22Rv1 (cell line): ENCODE measurements around the gene TSEN34.
A peak's percentile ranks its signal among the peaks of the same experiment; 100 is the strongest.

Experiments
- H3K27ac ChIP-seq: fragments of 450-650 bp; 2 replicates; pipeline ENCODE4 v1.5.1; 2017
- ZFX ChIP-seq: fragments of 450-650 bp; IDR thresholded peaks from 2 replicates; pipeline ENCODE4 v1.6.1; 2017; ENCODE audit warnings: antibody characterized with exemption, borderline replicate concordance
- TF ChIP-seq, protein P1 (sequence below): fragments of 450-650 bp; IDR thresholded peaks from 2 replicates; pipeline ENCODE4 v1.5.1; 2017; ENCODE audit warnings: mild to moderate bottlenecking

TSEN34 gene

DNA sequence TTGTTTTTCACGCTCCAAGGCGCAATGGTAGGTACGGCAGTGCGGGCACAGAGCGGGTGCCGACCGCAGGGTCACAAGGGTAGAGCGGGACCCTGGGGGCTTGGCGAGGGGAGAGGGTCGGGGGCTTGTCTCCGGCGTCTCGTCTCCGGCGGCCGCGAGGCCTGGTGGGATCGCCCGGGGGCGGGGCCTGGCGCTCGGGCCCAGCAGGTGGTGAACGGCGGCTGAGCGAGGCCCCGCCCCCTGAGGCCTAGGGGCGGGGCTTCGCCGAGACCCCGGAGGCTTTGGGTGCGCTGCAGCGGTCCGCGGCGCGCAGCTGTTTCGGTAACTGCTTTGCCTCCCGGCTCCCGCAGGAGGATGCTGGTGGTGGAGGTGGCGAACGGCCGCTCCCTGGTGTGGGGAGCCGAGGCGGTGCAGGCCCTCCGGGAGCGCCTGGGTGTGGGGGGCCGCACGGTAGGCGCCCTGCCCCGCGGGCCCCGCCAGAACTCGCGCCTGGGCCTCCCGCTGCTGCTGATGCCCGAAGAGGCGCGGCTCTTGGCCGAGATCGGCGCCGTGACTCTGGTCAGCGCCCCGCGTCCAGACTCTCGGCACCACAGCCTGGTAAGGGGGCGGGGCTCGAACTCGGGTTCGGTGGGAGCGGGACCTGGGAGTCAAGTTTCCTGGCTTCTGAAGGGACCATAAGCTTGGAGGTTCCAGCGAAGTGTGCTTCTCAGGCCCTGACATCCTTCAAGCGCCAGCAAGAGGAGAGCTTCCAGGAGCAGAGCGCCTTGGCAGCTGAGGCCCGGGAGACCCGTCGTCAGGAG, at the start of gene TSEN34:
Gene TSEN34, plus strand, starts transcription at position 298 of the 800 bp plus-strand sequence. Its CDS starts 57 bp downstream, at position 355.
- peak within 1 kb of the TSS; percentile 96 for H3K27ac ChIP-seq
- TF ChIP-seq, protein P1, sequence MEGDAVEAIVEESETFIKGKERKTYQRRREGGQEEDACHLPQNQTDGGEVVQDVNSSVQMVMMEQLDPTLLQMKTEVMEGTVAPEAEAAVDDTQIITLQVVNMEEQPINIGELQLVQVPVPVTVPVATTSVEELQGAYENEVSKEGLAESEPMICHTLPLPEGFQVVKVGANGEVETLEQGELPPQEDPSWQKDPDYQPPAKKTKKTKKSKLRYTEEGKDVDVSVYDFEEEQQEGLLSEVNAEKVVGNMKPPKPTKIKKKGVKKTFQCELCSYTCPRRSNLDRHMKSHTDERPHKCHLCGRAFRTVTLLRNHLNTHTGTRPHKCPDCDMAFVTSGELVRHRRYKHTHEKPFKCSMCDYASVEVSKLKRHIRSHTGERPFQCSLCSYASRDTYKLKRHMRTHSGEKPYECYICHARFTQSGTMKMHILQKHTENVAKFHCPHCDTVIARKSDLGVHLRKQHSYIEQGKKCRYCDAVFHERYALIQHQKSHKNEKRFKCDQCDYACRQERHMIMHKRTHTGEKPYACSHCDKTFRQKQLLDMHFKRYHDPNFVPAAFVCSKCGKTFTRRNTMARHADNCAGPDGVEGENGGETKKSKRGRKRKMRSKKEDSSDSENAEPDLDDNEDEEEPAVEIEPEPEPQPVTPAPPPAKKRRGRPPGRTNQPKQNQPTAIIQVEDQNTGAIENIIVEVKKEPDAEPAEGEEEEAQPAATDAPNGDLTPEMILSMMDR = no peak
- no peak for TF ChIP-seq ZFX

DNA sequence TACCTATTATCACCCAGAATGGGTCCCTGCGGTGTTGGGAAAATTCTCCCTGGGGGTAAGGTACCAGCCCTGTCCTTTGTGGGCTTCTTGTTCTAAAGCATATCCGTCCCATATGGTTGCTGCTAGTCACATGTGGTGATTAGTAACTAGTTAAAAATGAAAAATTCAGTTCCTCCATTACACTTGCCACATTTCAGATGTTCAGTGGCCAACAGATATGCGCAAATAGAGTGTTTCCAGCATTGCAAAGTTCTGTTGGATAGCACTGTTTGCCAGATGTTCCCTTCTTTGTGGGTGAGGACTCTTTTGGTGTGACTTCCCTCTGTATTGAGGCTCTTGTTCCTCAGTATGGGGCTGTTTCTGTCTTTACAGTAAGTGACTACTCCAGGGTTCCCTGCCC, 49.8 kb upstream of the TSEN34 start:
- TF ChIP-seq, protein P1 = no peak
- no peak for TF ChIP-seq ZFX
- H3K27ac ChIP-seq = no peak overlapping the region

DNA sequence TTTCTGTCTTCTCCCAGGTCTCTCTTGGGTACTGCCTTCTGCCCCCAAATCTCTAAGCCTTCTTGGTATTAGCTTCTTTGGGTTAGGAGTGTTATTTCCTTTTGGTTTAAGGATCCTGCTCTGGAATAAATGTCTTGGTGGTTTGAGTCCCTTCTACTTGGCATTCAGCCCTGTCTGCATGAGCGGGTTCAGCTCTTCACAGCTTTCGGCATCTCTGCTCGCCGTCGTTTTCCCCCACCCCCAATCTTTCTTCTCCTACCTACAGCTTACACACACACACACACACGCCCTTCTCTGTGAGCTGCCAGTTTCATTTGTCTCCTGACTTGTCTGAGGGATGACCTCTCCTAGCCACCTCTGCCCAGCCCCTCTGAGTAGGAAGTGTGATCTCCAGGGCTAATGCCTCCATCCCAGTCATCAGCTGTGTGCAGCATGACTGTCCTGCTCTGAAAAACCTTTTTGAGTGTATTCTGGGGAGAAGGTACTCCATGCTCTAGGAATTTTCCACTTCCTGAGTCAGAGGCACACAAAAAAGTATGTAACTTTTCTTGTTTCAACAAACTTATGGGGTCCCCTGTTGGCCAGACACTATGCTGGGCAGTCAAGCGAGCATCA, 48.8 kb upstream of the TSEN34 start:
- no peak overlapping the region for H3K27ac ChIP-seq
- no peak for TF ChIP-seq ZFX
- TF ChIP-seq, protein P1 = no peak

DNA sequence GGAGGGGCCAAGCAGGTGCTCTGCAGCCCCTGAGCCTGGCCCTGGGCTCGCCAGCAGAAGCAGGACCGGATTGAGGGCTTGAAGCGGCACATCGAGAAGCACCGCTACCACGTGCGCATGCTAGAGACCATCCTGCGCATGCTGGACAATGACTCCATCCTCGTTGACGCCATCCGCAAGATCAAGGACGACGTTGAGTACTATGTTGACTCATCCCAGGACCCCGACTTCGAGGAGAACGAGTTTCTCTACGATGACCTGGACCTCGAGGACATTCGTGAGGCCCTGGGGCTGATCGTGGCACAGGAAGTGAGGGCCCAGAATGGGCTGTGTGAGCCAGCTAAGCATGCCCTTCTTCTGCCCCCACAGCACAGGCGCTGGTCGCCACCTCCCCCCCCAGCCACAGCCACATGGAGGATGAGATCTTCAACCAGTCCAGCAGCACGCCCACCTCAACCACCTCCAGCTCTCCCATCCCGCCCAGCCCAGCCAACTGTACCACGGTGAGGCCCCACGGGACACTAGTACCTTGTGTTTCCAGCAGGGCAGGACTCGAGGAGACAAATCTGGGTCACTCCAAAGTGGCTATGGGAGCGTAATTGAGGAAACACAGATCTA, 45.5 kb upstream of the TSEN34 start:
- no peak overlapping the region for H3K27ac ChIP-seq
- TF ChIP-seq, protein P1 = no peak
- TF ChIP-seq ZFX = no peak

DNA sequence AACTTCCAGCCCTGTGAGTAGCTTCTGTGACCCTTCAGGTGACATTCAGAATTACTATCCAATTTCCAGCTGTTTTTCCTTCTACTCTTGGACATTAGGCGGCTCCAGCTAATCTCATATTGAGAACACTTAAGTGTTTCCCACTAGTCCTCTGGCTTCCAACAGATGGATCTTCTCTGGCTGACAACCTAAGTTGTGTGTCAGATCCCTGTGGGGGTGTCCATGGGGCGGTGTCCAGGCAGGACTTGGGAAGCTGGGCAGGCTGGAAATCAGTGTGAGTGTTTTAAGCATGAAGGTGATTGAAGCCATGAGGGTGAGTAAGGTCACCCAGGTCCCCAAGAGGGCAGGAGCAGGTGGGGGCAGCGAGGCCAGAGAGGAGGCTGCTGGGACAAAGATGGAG, 43.4 kb upstream of the TSEN34 start:
- no peak overlapping the region for H3K27ac ChIP-seq
- TF ChIP-seq ZFX = no peak
- TF ChIP-seq, protein P1 = no peak

DNA sequence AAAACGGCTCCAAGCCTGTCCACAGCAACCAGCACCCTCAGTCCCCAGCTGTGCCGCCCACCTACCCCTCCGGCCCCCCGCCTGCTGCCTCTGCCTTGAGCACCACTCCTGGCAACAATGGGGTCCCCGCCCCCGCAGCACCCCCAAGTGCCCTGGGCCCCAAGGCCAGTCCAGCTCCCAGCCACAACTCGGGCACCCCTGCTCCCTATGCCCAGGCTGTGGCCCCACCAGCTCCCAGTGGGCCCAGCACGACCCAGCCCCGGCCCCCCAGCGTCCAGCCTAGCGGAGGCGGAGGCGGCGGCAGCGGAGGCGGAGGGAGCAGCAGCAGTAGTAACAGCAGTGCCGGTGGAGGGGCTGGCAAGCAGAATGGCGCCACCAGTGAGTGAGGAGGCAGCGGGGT, 43.0 kb upstream of the TSEN34 start:
- no peak overlapping the region for H3K27ac ChIP-seq
- TF ChIP-seq, protein P1 = no peak
- no peak for TF ChIP-seq ZFX
